Suprapubic skin (tissue), 4 donors: ENCODE data around the gene GNB1L. TPM values are rescaled to one million over a fixed set of nuclear protein-coding genes. Genes with fewer than 3 reads are reported as not detected.

ENCODE experiments used
- DNase-seq, 2 donors: peaks; one replicate each; pipeline ENCODE4 v3.0.0-alpha.2; 2019; ENCODE audit warnings: low spot score in 2 of 2
- H3K27ac ChIP-seq: fragments of 200-600 bp; sonication (generic); one replicate; pipeline ENCODE4 v1.5.1; 2019
- H3K27me3 ChIP-seq: fragments of 200-600 bp; sonication (generic); one replicate; pipeline ENCODE4 v1.5.1; 2019
- H3K36me3 ChIP-seq: fragments of 200-600 bp; sonication (generic); one replicate; pipeline ENCODE4 v1.5.1; 2019
- H3K4me1 ChIP-seq: fragments of 200-600 bp; sonication (generic); one replicate; pipeline ENCODE4 v1.5.1; 2019
- H3K4me3 ChIP-seq: fragments of 200-600 bp; sonication (generic); one replicate; pipeline ENCODE4 v1.5.1; 2019; ENCODE audit warnings: mild to moderate bottlenecking
- H3K9me3 ChIP-seq: fragments of 200-600 bp; sonication (generic); one replicate; pipeline ENCODE4 v1.5.1; 2019
- CTCF ChIP-seq, 2 donors: fragments of 200-600 bp in 1 of 2; fragments of 450-650 bp in 1 of 2; sonication (generic) in 1 of 2; IDR thresholded peaks; one replicate each; pipeline ENCODE4 v1.5.1; 2016 to 2019; ENCODE audit warnings: antibody characterized with exemption in 2 of 2, mild to moderate bottlenecking in 1 of 2, moderate library complexity in 1 of 2
- EP300 ChIP-seq: sonication (generic); formaldehyde crosslinking; IDR thresholded peaks from one replicate; pipeline ENCODE4 v1.6.1; 2017; ENCODE audit warnings: antibody characterized with exemption
- POLR2A ChIP-seq, 2 donors: fragments of 450-650 bp; IDR thresholded peaks; one replicate each; pipeline ENCODE4 v1.6.1; 2017; ENCODE audit warnings: antibody characterized with exemption in 2 of 2, mild to moderate bottlenecking in 2 of 2, moderate library complexity in 2 of 2
- POLR2AphosphoS5 ChIP-seq, 3 donors: sonication (generic); formaldehyde crosslinking; IDR thresholded peaks; one replicate each; pipeline ENCODE4 v1.6.1; 2017; ENCODE audit warnings: antibody characterized with exemption in 3 of 3
- WGBS: methylation state at CpG from one replicate; pipeline ENCODE4 v1.1.5; 2018; 5-methylcytosine and 5-hydroxymethylcytosine counted together
- total RNA-seq, 4 donors: library from RNA; depleted of rRNA; stranded (reverse); fragments of >200 nt; gene quantifications; one replicate each; pipeline ENCODE4 v1.1.0, GENCODE V29; 2016

Gene GNB1L
- total RNA-seq, 4 donors from 2014 or later: 6.3 to 14.6 (median 10.9) TPM

DNA sequence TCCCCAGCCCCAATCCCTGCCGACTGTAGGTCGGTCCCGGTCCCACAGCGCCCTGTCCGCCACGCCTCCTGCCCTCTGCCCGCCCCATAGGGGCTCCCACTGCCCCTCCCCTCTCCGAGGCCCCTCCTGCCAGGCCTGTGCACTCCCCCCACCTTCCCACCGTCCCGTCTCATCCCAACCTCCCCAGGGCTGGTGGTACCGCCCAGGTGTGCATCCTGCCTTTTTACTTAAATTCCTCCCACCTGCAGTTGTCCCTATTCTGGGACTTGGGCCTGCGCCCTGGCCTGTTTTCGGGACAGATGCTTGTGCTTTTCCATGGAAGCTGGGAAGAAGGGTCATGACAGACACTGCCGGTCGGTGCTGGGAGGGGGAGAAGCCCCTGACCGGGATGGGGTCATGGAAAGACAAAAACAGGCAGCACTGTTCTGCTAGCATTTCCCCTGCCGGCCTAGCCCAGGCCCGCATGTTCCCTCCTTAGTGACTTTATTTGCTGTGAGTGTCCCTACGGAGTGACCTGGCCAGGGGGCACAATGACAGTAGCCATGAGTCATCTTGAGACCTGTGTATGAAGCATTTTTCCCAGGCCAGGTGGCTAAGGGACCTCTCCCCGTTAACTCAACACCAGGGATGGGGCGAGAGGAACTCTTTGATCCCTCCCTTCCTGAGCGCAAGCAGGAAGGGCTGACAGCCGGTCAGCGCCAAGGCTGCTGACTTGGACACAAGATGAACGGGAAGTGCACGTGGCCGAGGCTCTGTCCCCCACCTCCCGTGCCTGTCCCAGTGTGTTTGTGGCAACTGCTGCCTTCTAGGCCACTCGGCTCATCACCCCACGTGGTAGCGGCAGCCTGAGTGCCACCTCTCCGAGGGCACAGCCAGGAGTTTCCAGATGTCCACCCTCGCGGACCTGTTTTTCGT lies 87.0 kb downstream of the GNB1L start:
- Histone ChIP-seq H3K4me3 (peak overlapping the region; percentile 48), H3K27ac (peak overlapping the region; percentile 11), H3K27me3 (peaks cover 24% of the 10 kb centered on the region), H3K4me1 (peaks cover 37% of the 10 kb centered on the region), H3K9me3 (no peaks in the 10 kb centered on the region), H3K36me3 (no peaks in the 10 kb centered on the region)
- WGBS: 65% methylated on average over 31 of the region's 35 CpGs
- no peak for DNase-seq
- TF ChIP-seq CTCF (IDR thresholded peaks at IDR 0.05) (no peak), EP300 (no peak), POLR2AphosphoS5 (IDR thresholded peaks at IDR 0.05) (no peak), POLR2A (IDR thresholded peaks at IDR 0.05) (no peak)

GRCh38 chr22:19766511-19767426 lies 87.9 kb downstream of the GNB1L start:
- no peak for DNase-seq
- WGBS: 40% methylated on average over 35 of the region's 103 CpGs
- TF ChIP-seq POLR2AphosphoS5 (IDR thresholded peaks at IDR 0.05) (no peak), EP300 (no peak), CTCF (IDR thresholded peaks at IDR 0.05) (peak in 1 of 2 donors; percentile 29)
- Histone ChIP-seq H3K4me1 (peaks cover 45% of the 10 kb centered on the region), H3K36me3 (no peaks in the 10 kb centered on the region), H3K27me3 (peaks cover 29% of the 10 kb centered on the region), H3K27ac (peak overlapping the region; percentile 7), H3K9me3 (no peaks in the 10 kb centered on the region), H3K4me3 (peak overlapping the region; percentile 48)

DNA sequence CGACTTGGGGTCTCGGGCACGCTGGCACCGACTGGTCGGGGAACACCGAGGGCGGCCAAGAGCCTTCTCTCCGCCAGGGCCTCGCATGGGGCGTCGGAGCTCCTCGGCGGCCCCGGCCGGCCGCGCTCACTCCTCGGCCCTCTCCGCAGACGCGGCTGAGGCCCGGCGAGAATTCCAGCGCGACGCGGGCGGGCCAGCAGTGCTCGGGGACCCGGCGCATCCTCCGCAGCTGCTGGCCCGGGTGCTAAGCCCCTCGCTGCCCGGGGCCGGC lies 88.5 kb downstream of the GNB1L start:
- H3K27ac ChIP-seq: peak overlapping the region; percentile 7
- H3K4me3 ChIP-seq: peak overlapping the region; percentile 48
- H3K4me1 ChIP-seq: peaks cover 49% of the 10 kb centered on the region
- no peaks in the 10 kb centered on the region for H3K36me3 ChIP-seq
- no peak for DNase-seq
- no CpG with 5 or more reads among the region's 36 CpGs for WGBS
- peaks cover 34% of the 10 kb centered on the region for H3K27me3 ChIP-seq
- no peak for TF ChIP-seq POLR2A (IDR thresholded peaks at IDR 0.05)
- no peak for TF ChIP-seq CTCF (IDR thresholded peaks at IDR 0.05)
- no peaks in the 10 kb centered on the region for H3K9me3 ChIP-seq

DNA sequence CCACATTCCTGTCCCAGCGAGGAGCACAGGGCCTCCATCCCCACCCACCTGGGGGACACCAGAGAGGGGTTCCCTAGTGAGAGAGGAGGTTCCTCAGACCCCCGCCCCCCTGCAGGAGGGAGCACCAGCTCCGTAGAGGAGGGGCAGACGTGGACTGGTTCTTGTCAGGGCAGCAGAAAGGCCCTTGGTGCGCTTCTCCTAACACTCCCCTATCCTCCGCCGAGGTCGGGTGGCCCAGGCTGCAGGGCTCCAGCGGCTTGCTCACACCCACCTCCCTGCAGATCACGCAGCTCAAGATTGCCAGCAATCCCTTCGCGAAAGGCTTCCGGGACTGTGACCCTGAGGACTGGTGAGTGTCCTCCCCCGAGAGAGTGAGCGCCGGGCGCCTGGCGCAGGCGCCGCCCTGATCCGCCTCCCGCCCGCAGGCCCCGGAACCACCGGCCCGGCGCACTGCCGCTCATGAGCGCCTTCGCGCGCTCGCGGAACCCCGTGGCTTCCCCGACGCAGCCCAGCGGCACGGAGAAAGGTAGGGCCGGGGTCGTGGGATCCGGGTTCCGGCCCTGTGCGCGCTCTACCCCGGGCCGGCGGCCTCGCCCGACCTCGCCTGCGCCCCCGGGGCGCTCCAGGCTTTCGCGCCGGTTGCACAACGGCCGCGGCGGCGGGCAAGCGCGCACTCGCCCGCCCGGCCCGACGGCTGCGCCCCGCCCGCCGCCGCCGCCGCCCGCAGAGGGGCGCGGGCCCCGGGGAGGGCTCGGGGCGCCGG lies 89.0 kb downstream of the GNB1L start:
- DNase-seq: no peak
- H3K27me3 ChIP-seq: peaks cover 36% of the 10 kb centered on the region
- peak overlapping the region; percentile 48 for H3K4me3 ChIP-seq
- no peaks in the 10 kb centered on the region for H3K36me3 ChIP-seq
- WGBS: 34% methylated on average over 14 of the region's 83 CpGs
- H3K27ac ChIP-seq: peak overlapping the region; percentile 61
- H3K4me1 ChIP-seq: peaks cover 52% of the 10 kb centered on the region
- TF ChIP-seq EP300 (no peak), POLR2AphosphoS5 (IDR thresholded peaks at IDR 0.05) (no peak), POLR2A (IDR thresholded peaks at IDR 0.05) (no peak), CTCF (IDR thresholded peaks at IDR 0.05) (no peak)
- H3K9me3 ChIP-seq: no peaks in the 10 kb centered on the region
